Testis (tissue), 2 donors: ENCODE results near the gene OR11H6.
"Not testable (repeated sequence)": the region's sequence is repeated elsewhere in the genome, so short reads cannot be mapped to it uniquely, and the experiment has no call there.

Experiments
- POLR2A ChIP-seq: fragments of 450-650 bp; IDR thresholded peaks from one replicate; pipeline ENCODE4 v1.6.1; 2017; ENCODE audit warnings: antibody characterized with exemption, mild to moderate bottlenecking, moderate library complexity
- TF ChIP-seq, protein P1 (sequence below), 3 experiments: fragments of 450-650 bp in 2 of 3; fragments of 200-600 bp in 1 of 3; sonication (generic) in 1 of 3; IDR thresholded peaks; one replicate each; pipeline ENCODE4 v1.5.1; 2016 to 2019; ENCODE audit warnings: antibody characterized with exemption in 3 of 3, mild to moderate bottlenecking in 2 of 3, moderate library complexity in 1 of 3

- TF ChIP-seq, protein P1, sequence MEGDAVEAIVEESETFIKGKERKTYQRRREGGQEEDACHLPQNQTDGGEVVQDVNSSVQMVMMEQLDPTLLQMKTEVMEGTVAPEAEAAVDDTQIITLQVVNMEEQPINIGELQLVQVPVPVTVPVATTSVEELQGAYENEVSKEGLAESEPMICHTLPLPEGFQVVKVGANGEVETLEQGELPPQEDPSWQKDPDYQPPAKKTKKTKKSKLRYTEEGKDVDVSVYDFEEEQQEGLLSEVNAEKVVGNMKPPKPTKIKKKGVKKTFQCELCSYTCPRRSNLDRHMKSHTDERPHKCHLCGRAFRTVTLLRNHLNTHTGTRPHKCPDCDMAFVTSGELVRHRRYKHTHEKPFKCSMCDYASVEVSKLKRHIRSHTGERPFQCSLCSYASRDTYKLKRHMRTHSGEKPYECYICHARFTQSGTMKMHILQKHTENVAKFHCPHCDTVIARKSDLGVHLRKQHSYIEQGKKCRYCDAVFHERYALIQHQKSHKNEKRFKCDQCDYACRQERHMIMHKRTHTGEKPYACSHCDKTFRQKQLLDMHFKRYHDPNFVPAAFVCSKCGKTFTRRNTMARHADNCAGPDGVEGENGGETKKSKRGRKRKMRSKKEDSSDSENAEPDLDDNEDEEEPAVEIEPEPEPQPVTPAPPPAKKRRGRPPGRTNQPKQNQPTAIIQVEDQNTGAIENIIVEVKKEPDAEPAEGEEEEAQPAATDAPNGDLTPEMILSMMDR (IDR thresholded peaks at IDR 0.05) = not testable (repeated sequence)
- TF ChIP-seq POLR2A = not testable (repeated sequence)
These were observed 11.9 kb downstream of the OR11H6 start for GRCh38 chr14:20235415-20235814.
